Stomach smooth muscle (tissue), 2 donors: Measurements from ENCODE around the gene DNMBP.

ENCODE experiments used
- H3K27ac ChIP-seq: one replicate; pipeline ENCODE4 v1.7.0; 2013; ENCODE audit warnings: mild to moderate bottlenecking, low read length, inconsistent platforms
- H3K27me3 ChIP-seq, 2 donors: one replicate each; pipeline ENCODE4 v1.7.0; 2013; ENCODE audit warnings: low read length in 2 of 2; ENCODE audit not compliant: insufficient read depth in 2 of 2, control insufficient read depth in 1 of 2
- H3K36me3 ChIP-seq, 2 donors: one replicate each; pipeline ENCODE4 v1.7.0; 2013; ENCODE audit warnings: low read length in 2 of 2; ENCODE audit not compliant: control insufficient read depth in 2 of 2, insufficient read depth in 2 of 2
- H3K4me1 ChIP-seq: one replicate; pipeline ENCODE4 v1.7.0; 2013; ENCODE audit warnings: low read length; ENCODE audit not compliant: control insufficient read depth, insufficient read depth
- H3K4me3 ChIP-seq, 2 donors: one replicate each; pipeline ENCODE4 v1.7.0; 2013; ENCODE audit warnings: low read length in 2 of 2
- H3K9ac ChIP-seq, 2 donors: one replicate each; pipeline ENCODE4 v1.7.0; 2013; ENCODE audit warnings: low read length in 2 of 2, mild to moderate bottlenecking in 1 of 2
- H3K9me3 ChIP-seq, 2 donors: one replicate each; pipeline ENCODE4 v1.7.0; 2013; ENCODE audit warnings: low read length in 2 of 2; ENCODE audit not compliant: control insufficient read depth in 2 of 2
- donor health status: healthy.
- donor health status: Pancreatic carcinoma.

The DNMBP gene

GRCh38 chr10:100009793-100010676 is at the start of gene DNMBP:
DNMBP (minus strand) TSS chr10:100009947; CDS start chr10:99972124, 37,823 bp downstream.
- Histone ChIP-seq H3K9me3 (no peaks in the 10 kb centered on the region), H3K27ac (peak within 1 kb of the TSS; percentile 73), H3K9ac (peak within 1 kb of the TSS; percentile 70 to 84), H3K4me1 (peaks cover 13% of the 10 kb centered on the region), H3K27me3 (no peaks in the 10 kb centered on the region), H3K36me3 (no peaks in the 10 kb centered on the region), H3K4me3 (peak within 1 kb of the TSS; percentile 86 to 91)

- no peaks in the 10 kb centered on the region for H3K36me3 ChIP-seq
- no peak overlapping the region for H3K9ac ChIP-seq
- no peaks in the 10 kb centered on the region for H3K4me1 ChIP-seq
- H3K27me3 ChIP-seq = peaks cover 0 to 3% of the 10 kb centered on the region in 2 donors
- no peak overlapping the region for H3K4me3 ChIP-seq
- no peak overlapping the region for H3K27ac ChIP-seq
- H3K9me3 ChIP-seq = peaks cover 0 to 2% of the 10 kb centered on the region in 2 donors
These were observed 48.2 kb upstream of the DNMBP start for GRCh38 chr10:100057948-100058347.

GRCh38 chr10:100053686-100054460 is 44.1 kb upstream of the DNMBP start:
- Histone ChIP-seq H3K27ac (no peak overlapping the region), H3K9ac (no peak overlapping the region), H3K4me3 (no peak overlapping the region), H3K4me1 (no peaks in the 10 kb centered on the region), H3K27me3 (peaks cover 0 to 3% of the 10 kb centered on the region in 2 donors), H3K36me3 (no peaks in the 10 kb centered on the region), H3K9me3 (peaks cover 0 to 2% of the 10 kb centered on the region in 2 donors)

GRCh38 chr10:100046021-100046486 is 36.3 kb upstream of the DNMBP start:
- no peak overlapping the region for H3K27ac ChIP-seq
- peaks cover 2% of the 10 kb centered on the region for H3K4me1 ChIP-seq
- no peaks in the 10 kb centered on the region for H3K36me3 ChIP-seq
- H3K4me3 ChIP-seq = no peak overlapping the region
- H3K27me3 ChIP-seq = no peaks in the 10 kb centered on the region
- H3K9ac ChIP-seq = no peak overlapping the region
- no peaks in the 10 kb centered on the region for H3K9me3 ChIP-seq

GRCh38 chr10:100045592-100045991 is 35.8 kb upstream of the DNMBP start:
- no peak overlapping the region for H3K9ac ChIP-seq
- no peaks in the 10 kb centered on the region for H3K27me3 ChIP-seq
- H3K4me3 ChIP-seq = no peak overlapping the region
- peaks cover 2% of the 10 kb centered on the region for H3K4me1 ChIP-seq
- H3K9me3 ChIP-seq = no peaks in the 10 kb centered on the region
- H3K36me3 ChIP-seq = no peaks in the 10 kb centered on the region
- H3K27ac ChIP-seq = no peak overlapping the region

GRCh38 chr10:100043796-100044195 is 34.0 kb upstream of the DNMBP start:
- Histone ChIP-seq H3K27me3 (no peaks in the 10 kb centered on the region), H3K9ac (no peak overlapping the region), H3K4me1 (peaks cover 2% of the 10 kb centered on the region), H3K9me3 (no peaks in the 10 kb centered on the region), H3K4me3 (no peak overlapping the region), H3K36me3 (no peaks in the 10 kb centered on the region), H3K27ac (peak overlapping the region; percentile 11)

- Histone ChIP-seq H3K36me3 (no peaks in the 10 kb centered on the region), H3K27ac (no peak overlapping the region), H3K27me3 (no peaks in the 10 kb centered on the region), H3K4me1 (peaks cover 2% of the 10 kb centered on the region), H3K9ac (no peak overlapping the region), H3K4me3 (no peak overlapping the region), H3K9me3 (no peaks in the 10 kb centered on the region)
These were observed 33.6 kb upstream of the DNMBP start for GRCh38 chr10:100043344-100043743.

GRCh38 chr10:100041306-100042002 is 31.7 kb upstream of the DNMBP start:
- no peaks in the 10 kb centered on the region for H3K9me3 ChIP-seq
- H3K4me3 ChIP-seq = no peak overlapping the region
- H3K27ac ChIP-seq = no peak overlapping the region
- no peaks in the 10 kb centered on the region for H3K36me3 ChIP-seq
- no peaks in the 10 kb centered on the region for H3K27me3 ChIP-seq
- H3K9ac ChIP-seq = no peak overlapping the region
- H3K4me1 ChIP-seq = peaks cover 2% of the 10 kb centered on the region

- Histone ChIP-seq H3K9me3 (no peaks in the 10 kb centered on the region), H3K9ac (no peak overlapping the region), H3K27me3 (no peaks in the 10 kb centered on the region), H3K4me3 (no peak overlapping the region), H3K36me3 (no peaks in the 10 kb centered on the region), H3K4me1 (peaks cover 1% of the 10 kb centered on the region), H3K27ac (no peak overlapping the region)
These were observed 28.9 kb upstream of the DNMBP start for GRCh38 chr10:100038561-100039071.

GRCh38 chr10:100037758-100038315 is 28.1 kb upstream of the DNMBP start:
- Histone ChIP-seq H3K27me3 (no peaks in the 10 kb centered on the region), H3K36me3 (no peaks in the 10 kb centered on the region), H3K9me3 (no peaks in the 10 kb centered on the region), H3K4me1 (no peaks in the 10 kb centered on the region), H3K27ac (no peak overlapping the region), H3K9ac (no peak overlapping the region), H3K4me3 (no peak overlapping the region)
